HAP-1 (cell line): ENCODE measurements around the gene KCNJ4.

Experiments used
- DNase-seq, 2 experiments: peaks; one replicate each; pipeline ENCODE4 v3.0.0-alpha.2; 2016 to 2020; ENCODE audit warnings: low spot score in 2 of 2
- H3K27me3 ChIP-seq: fragments of 250-450 bp; sonication (Bioruptor Pico); 2 replicates; pipeline ENCODE4 v1.5.1; 2020; ENCODE audit warnings: low read depth, mild to moderate bottlenecking, moderate library complexity
- H3K36me3 ChIP-seq: fragments of 250-450 bp; sonication (Bioruptor Pico); replicated peaks from 2 replicates; pipeline ENCODE4 v1.5.1; 2020; ENCODE audit warnings: mild to moderate bottlenecking
- H3K4me1 ChIP-seq: fragments of 250-450 bp; sonication (Bioruptor Pico); 2 replicates; pipeline ENCODE4 v1.5.1; 2020; ENCODE audit warnings: mild to moderate bottlenecking
- H3K4me3 ChIP-seq: fragments of 250-450 bp; sonication (Bioruptor Pico); 2 replicates; pipeline ENCODE4 v1.5.1; 2020; ENCODE audit warnings: mild to moderate bottlenecking, moderate library complexity
- H3K9me3 ChIP-seq: fragments of 250-450 bp; sonication (Bioruptor Pico); 2 replicates; pipeline ENCODE4 v1.5.1; 2020; ENCODE audit warnings: mild to moderate bottlenecking, moderate library complexity
- in situ Hi-C: fragments of 300-500 bp; cut with MboI; formaldehyde crosslinking; loops from 3 replicates; pipeline ENCODE4 v1.14.3; 2020; ENCODE audit warnings: low sequenced_read_pairs, inconsistent platforms, mixed read lengths

KCNJ4 gene

GRCh38 chr22:38441620-38442287, 13.2 kb downstream of the KCNJ4 start:
- no peaks in the 10 kb centered on the region for H3K4me1 ChIP-seq
- H3K36me3 ChIP-seq = no peaks in the 10 kb centered on the region
- in situ Hi-C loops = no loop called here
- no peak overlapping the region for H3K4me3 ChIP-seq
- no peaks in the 10 kb centered on the region for H3K27me3 ChIP-seq
- no peak for DNase-seq
- no peaks in the 10 kb centered on the region for H3K9me3 ChIP-seq

- Histone ChIP-seq H3K27me3 (no peaks in the 10 kb centered on the region), H3K4me3 (no peak overlapping the region), H3K4me1 (no peaks in the 10 kb centered on the region), H3K36me3 (no peaks in the 10 kb centered on the region), H3K9me3 (no peaks in the 10 kb centered on the region)
- no peak for DNase-seq
- in situ Hi-C loops = no loop called here
These were observed 14.2 kb downstream of the KCNJ4 start for GRCh38 chr22:38440747-38441350.

DNA sequence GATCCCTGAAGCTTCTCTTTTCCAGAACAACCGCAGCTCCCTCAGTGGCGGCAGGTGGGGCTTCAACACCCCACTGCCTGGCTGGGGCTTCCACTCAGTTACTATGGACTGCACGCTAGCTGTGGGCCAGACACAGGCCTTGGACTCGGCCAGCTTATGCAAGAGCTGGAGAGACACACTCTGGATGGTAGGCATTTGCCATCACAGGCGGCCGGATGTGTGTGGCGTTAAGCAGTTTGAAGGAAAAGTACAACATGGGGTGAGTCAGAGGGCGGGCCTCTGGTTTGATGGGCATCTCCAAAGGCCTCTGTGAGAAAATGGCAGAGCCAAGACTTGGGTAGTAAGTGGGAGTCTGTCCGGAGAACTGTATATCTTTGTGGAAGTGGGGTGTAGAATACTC, 17.6 kb downstream of the KCNJ4 start:
- in situ Hi-C loops = no loop called here
- Histone ChIP-seq H3K4me3 (no peak overlapping the region), H3K36me3 (no peaks in the 10 kb centered on the region), H3K9me3 (no peaks in the 10 kb centered on the region), H3K27me3 (no peaks in the 10 kb centered on the region), H3K4me1 (no peaks in the 10 kb centered on the region)
- DNase-seq = no peak

DNA sequence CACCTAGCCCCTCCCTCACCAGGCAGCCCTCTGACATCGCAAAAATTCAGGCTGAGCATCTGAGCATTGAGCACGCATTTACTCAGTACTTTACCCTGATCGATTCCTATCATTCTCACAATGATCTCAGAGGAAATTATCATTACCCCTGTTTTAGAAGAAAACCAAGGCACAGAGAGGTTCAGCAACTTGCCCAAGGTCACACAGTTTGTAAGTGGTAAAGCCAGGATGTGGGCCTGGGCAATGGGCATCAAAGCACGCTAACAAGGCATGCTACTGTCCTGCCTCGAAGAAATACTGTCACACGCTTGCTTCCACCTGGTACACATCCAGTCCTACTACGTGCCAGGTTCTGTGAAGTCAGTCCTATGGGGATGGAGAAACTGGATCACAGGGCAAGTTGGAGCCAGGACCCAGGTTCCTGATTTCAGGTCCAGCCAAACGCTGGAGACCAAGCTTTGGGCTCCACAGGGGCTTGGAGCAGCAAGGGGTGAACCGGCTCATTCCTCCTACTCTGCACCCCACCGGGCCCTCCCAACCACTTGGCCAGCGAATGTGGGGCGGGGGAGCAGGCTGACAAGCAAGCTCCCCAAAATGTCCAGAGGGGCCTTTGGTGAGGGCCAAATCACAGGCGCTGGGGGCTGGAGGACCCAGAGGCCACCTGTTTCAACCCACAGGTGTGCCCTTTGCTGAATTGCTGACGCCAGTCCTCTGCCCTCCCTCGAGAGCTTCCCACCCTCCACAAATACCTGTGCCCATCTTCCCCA, 18.2 kb downstream of the KCNJ4 start:
- in situ Hi-C loops = no loop called here
- H3K4me3 ChIP-seq = no peak overlapping the region
- no peak for DNase-seq
- no peaks in the 10 kb centered on the region for H3K4me1 ChIP-seq
- no peaks in the 10 kb centered on the region for H3K9me3 ChIP-seq
- H3K27me3 ChIP-seq = no peaks in the 10 kb centered on the region
- no peaks in the 10 kb centered on the region for H3K36me3 ChIP-seq

DNA sequence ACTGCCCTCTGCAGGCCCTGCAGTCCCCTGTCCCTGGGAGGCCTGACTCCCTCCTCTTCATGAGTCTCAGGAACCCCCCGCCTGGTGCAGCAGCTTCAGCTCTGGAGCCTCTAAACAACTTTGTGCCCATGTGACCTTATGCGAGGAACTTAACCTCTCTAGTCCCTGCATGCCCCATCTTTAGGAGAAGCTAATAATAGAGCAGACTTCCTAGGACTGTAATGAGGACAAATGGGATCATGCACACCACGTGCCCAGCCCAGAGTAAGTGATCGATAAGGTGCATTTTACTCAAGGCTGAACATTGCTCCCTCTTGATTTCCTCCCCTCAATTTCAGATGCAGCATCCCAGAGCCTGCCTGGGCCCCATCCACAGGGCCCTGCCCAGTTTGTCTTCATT, 19.0 kb downstream of the KCNJ4 start:
- DNase-seq = no peak
- Histone ChIP-seq H3K4me1 (no peaks in the 10 kb centered on the region), H3K27me3 (no peaks in the 10 kb centered on the region), H3K4me3 (no peak overlapping the region), H3K36me3 (no peaks in the 10 kb centered on the region), H3K9me3 (no peaks in the 10 kb centered on the region)
- in situ Hi-C loops = no loop called here

GRCh38 chr22:38435010-38435409, 20.0 kb downstream of the KCNJ4 start:
- Histone ChIP-seq H3K36me3 (no peaks in the 10 kb centered on the region), H3K4me3 (no peak overlapping the region), H3K27me3 (no peaks in the 10 kb centered on the region), H3K4me1 (no peaks in the 10 kb centered on the region), H3K9me3 (no peaks in the 10 kb centered on the region)
- DNase-seq = peak in 1 of 2 experiments; percentile 51
- in situ Hi-C loops = no loop called here

DNA sequence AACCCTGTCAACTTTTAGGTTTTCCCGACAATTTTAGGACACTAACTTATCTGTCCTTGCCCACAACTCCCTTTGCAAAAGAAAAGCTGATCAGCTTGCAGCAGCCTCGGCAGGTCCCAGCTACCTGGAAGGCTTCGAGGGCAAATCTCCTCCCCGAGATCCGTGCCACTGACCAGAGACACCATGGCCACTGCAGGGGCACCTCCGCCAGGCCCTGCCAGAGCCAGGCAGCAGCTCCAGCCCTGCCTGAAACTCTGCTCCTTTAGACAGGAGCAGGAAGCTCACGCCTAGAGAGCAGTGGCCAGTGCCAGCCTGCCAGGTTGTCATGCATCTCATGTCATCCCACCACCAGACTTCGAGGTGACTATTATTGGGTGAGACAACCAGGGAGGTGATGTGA, 21.1 kb downstream of the KCNJ4 start:
- in situ Hi-C loops = no loop called here
- Histone ChIP-seq H3K4me3 (no peak overlapping the region), H3K36me3 (no peaks in the 10 kb centered on the region), H3K4me1 (no peaks in the 10 kb centered on the region), H3K9me3 (no peaks in the 10 kb centered on the region), H3K27me3 (no peaks in the 10 kb centered on the region)
- DNase-seq = no peak

DNA sequence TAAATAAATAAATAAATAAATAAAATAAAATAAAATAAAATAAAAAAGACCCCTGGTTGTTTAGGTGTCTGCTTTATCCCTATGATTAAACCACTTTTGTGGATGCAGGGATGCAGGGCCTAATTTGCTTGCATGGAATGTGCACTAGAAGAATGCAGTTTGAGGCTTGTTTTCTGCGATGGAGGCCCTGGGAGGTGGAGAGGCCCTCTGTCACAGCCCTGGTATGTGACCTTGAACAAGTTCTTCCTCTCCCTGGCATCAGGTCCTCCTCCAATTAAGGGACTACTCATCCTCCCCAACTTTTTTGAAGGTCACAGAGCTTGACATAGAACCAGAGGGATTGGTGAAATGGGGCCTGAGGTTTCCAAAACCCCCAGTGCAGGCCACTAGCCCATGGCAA, 22.7 kb downstream of the KCNJ4 start:
- Histone ChIP-seq H3K4me1 (no peaks in the 10 kb centered on the region), H3K9me3 (no peaks in the 10 kb centered on the region), H3K27me3 (no peaks in the 10 kb centered on the region), H3K36me3 (no peaks in the 10 kb centered on the region), H3K4me3 (no peak overlapping the region)
- no peak for DNase-seq
- in situ Hi-C loops = no loop called here

DNA sequence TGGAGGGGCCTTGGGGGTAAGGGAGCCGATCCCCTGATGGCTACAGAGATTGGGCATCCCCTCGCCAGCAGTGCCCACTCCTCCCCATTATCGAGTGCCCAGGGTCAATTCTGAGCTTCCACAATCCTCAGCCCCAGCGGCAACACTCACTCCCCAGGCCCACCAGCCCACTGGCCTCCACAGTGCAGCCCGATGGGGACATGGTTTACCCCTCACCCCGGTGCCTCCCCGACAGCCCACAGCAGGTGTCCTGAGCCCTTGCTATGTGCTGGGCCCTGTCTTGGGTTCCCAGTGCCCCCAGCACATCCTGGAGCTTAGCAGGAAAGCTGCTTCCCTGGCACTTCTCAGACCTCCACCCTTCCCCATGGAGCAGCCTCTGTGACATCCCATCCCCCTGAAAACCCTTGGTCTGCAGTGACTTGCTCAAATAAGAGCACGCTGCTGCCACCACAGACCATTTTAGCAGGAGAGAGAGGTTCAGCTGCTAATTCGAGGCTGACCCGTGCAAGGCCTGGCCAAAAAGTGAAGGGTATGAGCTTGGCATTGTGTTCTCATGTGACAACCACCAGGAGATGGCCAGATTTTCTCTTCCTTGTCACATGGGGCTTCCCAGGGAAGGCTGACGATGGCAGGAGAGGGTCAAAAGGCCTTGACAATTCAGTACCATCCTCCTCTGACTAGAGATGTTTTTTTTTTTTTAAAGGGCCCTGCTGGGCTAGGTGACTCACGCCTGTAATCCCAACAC, 23.6 kb downstream of the KCNJ4 start:
- Histone ChIP-seq H3K36me3 (no peaks in the 10 kb centered on the region), H3K4me3 (no peak overlapping the region), H3K9me3 (no peaks in the 10 kb centered on the region), H3K4me1 (no peaks in the 10 kb centered on the region), H3K27me3 (no peaks in the 10 kb centered on the region)
- in situ Hi-C loops = no loop called here
- no peak for DNase-seq

DNA sequence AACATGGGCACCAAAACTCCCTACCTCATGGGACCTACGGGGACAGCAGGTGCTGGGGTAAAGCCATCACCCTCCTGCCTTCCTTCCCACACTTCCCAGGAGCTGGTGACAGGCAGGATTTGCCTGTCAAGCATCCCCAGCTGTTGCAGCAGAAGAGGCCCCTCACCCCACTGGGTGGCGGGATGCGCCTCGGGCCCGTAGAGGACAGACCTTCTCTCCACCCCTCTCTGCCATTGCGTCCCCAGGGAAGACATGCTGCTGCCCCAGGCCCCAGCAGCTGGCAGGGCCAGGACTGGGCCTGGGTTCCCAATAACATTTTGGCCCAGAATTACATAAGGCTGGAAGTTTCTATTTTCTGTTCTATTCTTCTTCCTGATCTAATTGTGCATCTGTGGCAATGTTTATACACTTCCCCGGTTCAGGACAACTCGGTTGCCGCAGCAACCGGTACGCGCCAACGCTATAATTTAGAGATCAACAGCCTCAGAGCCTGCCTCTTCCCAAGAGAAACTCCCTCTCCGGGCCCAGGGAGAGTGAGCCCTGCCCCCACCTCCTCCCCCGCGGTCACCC, 25.4 kb downstream of the KCNJ4 start:
- in situ Hi-C loops = no loop called here
- no peaks in the 10 kb centered on the region for H3K4me1 ChIP-seq
- DNase-seq = peak in 1 of 2 experiments; percentile 52

DNA sequence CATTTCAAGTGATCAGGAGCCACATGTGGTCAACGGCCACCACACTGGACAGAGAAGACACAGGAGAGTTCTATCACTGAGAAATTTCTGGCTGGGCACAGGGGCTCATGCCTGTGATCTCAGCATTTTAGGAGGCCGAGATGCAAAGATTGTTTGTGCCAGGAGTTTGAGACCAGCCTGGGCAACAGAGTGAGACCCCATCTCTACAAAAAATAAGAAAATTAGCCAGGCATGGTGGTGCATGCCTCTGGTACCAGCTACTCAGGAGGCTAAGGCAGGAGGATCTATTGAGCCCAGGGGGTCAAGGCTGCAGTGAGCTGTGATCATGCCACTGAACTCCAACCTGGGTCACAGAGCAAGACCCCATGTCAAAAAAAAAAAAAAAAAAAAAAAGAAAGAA, 26.3 kb downstream of the KCNJ4 start:
- no peaks in the 10 kb centered on the region for H3K27me3 ChIP-seq
- no peaks in the 10 kb centered on the region for H3K4me1 ChIP-seq
- in situ Hi-C loops = no loop called here
- no peaks in the 10 kb centered on the region for H3K9me3 ChIP-seq
- no peaks in the 10 kb centered on the region for H3K36me3 ChIP-seq
- H3K4me3 ChIP-seq = no peak overlapping the region
- no peak for DNase-seq

More for the DNA sequence above, 25.4 kb downstream of the KCNJ4 start:
- H3K27me3 ChIP-seq = no peaks in the 10 kb centered on the region
- H3K4me3 ChIP-seq = no peak overlapping the region
- H3K36me3 ChIP-seq = no peaks in the 10 kb centered on the region
- no peaks in the 10 kb centered on the region for H3K9me3 ChIP-seq

DNA sequence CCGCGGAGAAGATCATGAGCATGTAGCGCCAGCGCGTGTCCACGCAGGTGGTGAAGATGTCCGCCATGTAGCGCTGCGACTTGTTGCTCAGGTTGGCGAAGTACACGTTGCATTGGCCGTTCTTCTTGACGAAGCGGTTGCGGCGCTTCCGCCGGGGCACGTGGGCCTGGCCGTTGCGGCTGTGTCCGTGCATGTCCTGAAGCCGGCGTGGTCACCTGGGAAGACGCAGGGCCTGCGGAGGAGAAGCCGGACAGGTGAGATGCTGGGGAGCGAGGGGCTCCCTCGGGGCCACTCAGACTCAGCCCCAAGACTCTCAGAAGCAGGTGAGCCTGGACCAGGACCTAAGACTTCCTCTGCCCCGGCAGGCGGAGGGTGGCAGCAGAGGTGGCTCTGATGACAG, 27.1 kb downstream of the KCNJ4 start:
- H3K27me3 ChIP-seq = no peaks in the 10 kb centered on the region
- in situ Hi-C loops = no loop called here
- no peak overlapping the region for H3K4me3 ChIP-seq
- DNase-seq = no peak
- no peaks in the 10 kb centered on the region for H3K9me3 ChIP-seq
- no peaks in the 10 kb centered on the region for H3K4me1 ChIP-seq
- no peaks in the 10 kb centered on the region for H3K36me3 ChIP-seq

DNA sequence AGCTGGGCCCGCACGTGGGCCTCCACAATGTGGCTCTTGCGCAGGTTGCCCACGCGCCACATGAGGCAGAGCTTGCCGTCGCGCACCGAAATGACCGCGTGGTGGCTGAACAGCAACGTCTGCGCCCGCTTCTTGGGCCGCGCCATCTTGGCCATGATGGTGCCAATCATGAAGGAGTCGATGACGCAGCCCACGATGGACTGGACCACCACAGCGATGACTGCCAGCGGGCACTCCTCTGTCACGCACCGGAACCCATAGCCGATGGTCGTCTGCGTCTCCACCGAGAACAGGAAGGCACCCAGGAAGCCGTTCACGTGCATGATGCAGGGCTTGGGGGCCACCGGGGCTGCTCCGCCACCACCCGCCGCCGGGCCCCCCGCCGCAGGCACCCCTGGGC, 27.5 kb downstream of the KCNJ4 start:
- DNase-seq = no peak
- Histone ChIP-seq H3K27me3 (no peaks in the 10 kb centered on the region), H3K36me3 (no peaks in the 10 kb centered on the region), H3K9me3 (no peaks in the 10 kb centered on the region), H3K4me3 (no peak overlapping the region), H3K4me1 (no peaks in the 10 kb centered on the region)
- in situ Hi-C loops = no loop called here
